ENCODE measurements around the gene CDT1. TPM values are rescaled to one million over a fixed set of nuclear protein-coding genes. Genes with fewer than 3 reads are reported as not detected.

CDT1 gene
- total and polyA plus RNA-seq, 7 experiments from 2014 or later, result 0.09 to 79.2 (median 0.67) TPM; not detected in 1

- Mint-ChIP-seq H3K27me3 (no peaks in the 10 kb centered on the region), H3K36me3 (peaks cover 0 to 1% (median 0%) of the 10 kb centered on the region in 5 donors), H3K4me3 (peak overlapping the region in 8 of 10 donors; percentile 9 to 70 (median 20)), H3K27ac (peak overlapping the region in 7 of 9 donors; percentile 6 to 72 (median 49)), H3K4me1 (peaks cover 19 to 50% (median 32%) of the 10 kb centered on the region in 7 donors), H3K9me3 (no peaks in the 10 kb centered on the region)
- ATAC-seq (peak; percentile 37), DNase-seq (peak in 1 of 9 donors; percentile 55)
- ChIA-PET CTCF (interaction anchor here (1.4 kb wide), 1 partner anchor 63 kb away, joined by 6 read pairs; no protein-coding TSS in a partner anchor), POLR2A (interaction anchor here (0.6 to 3.3 kb wide), 6 partner anchors 12 to 1455 kb away, joined by 3 to 16 read pairs (median 4); partner anchors contain the start of genes GALNS and TRAPPC2L)
- Histone ChIP-seq H3K27ac (ENCODE audit: low read depth, low read length) (no peak overlapping the region), H3K4me3 (ENCODE audit: low read length) (no peak overlapping the region), H3K27me3 (ENCODE audit: control insufficient read depth in 2 of 2, insufficient read depth in 2 of 2, low read length in 2 of 2) (no peaks in the 10 kb centered on the region), H3K9me3 (ENCODE audit: control insufficient read depth in 2 of 3, low read length in 3 of 3) (no peaks in the 10 kb centered on the region), H3K36me3 (ENCODE audit: control insufficient read depth in 2 of 3, insufficient read depth in 3 of 3, low read length in 3 of 3) (no peaks in the 10 kb centered on the region), H3K4me1 (ENCODE audit: control insufficient read depth in 2 of 2, insufficient read depth in 2 of 2, low read length in 2 of 2) (peaks cover 22 to 26% of the 10 kb centered on the region in 2 donors)
- intact Hi-C loops (cut with micrococcal nuclease), result loop anchor here (5.0 kb wide), 3 partner anchors 92 to 903 kb away; partner anchors contain the start of genes CTU2 (in 1 of the 2), RNF166 (in 1 of the 2), SNAI3 (in 1 of the 2) and SPATA2L (in 1 of the 2)
Observed at GRCh38 chr16:88799569-88800276, 3.9 kb upstream of the CDT1 start.

- peaks cover 20 to 21% of the 10 kb centered on the region in 2 donors for H3K4me1 ChIP-seq (ENCODE audit: control insufficient read depth in 2 of 2, insufficient read depth in 2 of 2, low read length in 2 of 2)
- POLR2A ChIA-PET, result interaction anchor here (1.1 to 3.3 kb wide), 3 partner anchors 13 to 55 kb away, joined by 3 to 16 read pairs (median 5); no protein-coding TSS in a partner anchor
- Mint-ChIP-seq H3K36me3 (peaks cover 0 to 1% (median 0%) of the 10 kb centered on the region in 5 donors), H3K9me3 (no peaks in the 10 kb centered on the region), H3K4me3 (peak overlapping the region in 8 of 10 donors; percentile 9 to 70 (median 20)), H3K4me1 (peaks cover 14 to 45% (median 27%) of the 10 kb centered on the region in 7 donors), H3K27ac (peak overlapping the region in 7 of 9 donors; percentile 6 to 72 (median 49)), H3K27me3 (no peaks in the 10 kb centered on the region)
- DNase-seq, result no peak
- no peaks in the 10 kb centered on the region for H3K27me3 ChIP-seq (ENCODE audit: control insufficient read depth in 2 of 2, insufficient read depth in 2 of 2, low read length in 2 of 2)
- intact Hi-C loops (cut with micrococcal nuclease), result loop anchor here (5.0 kb wide), 3 partner anchors 93 to 902 kb away; partner anchors contain the start of genes CTU2 (in 1 of the 2), RNF166 (in 1 of the 2), SNAI3 (in 1 of the 2) and SPATA2L (in 1 of the 2)
- no peak for ATAC-seq
- H3K27ac ChIP-seq (ENCODE audit: low read depth, low read length), result peak overlapping the region; percentile 15
- CTCF ChIA-PET, result interaction anchor here (0.8 to 1.4 kb wide), 2 partner anchors 10 to 63 kb away, joined by 3 to 6 read pairs; no protein-coding TSS in a partner anchor
- no peak overlapping the region for H3K4me3 ChIP-seq (ENCODE audit: low read length)
- no peaks in the 10 kb centered on the region for H3K36me3 ChIP-seq (ENCODE audit: control insufficient read depth in 2 of 3, insufficient read depth in 3 of 3, low read length in 3 of 3)
- H3K9me3 ChIP-seq (ENCODE audit: control insufficient read depth in 2 of 3, low read length in 3 of 3), result no peaks in the 10 kb centered on the region
Observed at GRCh38 chr16:88800277-88800592, 3.4 kb upstream of the CDT1 start.

GRCh38 chr16:88804173-88804551 is 573 bp downstream of the CDT1 start:
- Histone ChIP-seq H3K9me3 (ENCODE audit: control insufficient read depth in 2 of 3, low read length in 3 of 3) (no peaks in the 10 kb centered on the region), H3K4me3 (ENCODE audit: low read length) (no peak overlapping the region), H3K36me3 (ENCODE audit: control insufficient read depth in 2 of 3, insufficient read depth in 3 of 3, low read length in 3 of 3) (peaks cover 0 to 14% (median 0%) of the 10 kb centered on the region in 3 experiments), H3K4me1 (ENCODE audit: control insufficient read depth in 2 of 2, insufficient read depth in 2 of 2, low read length in 2 of 2) (peaks cover 10 to 15% of the 10 kb centered on the region in 2 donors), H3K27ac (ENCODE audit: low read depth, low read length) (no peak overlapping the region), H3K27me3 (ENCODE audit: control insufficient read depth in 2 of 2, insufficient read depth in 2 of 2, low read length in 2 of 2) (no peaks in the 10 kb centered on the region)
- Mint-ChIP-seq H3K9me3 (no peaks in the 10 kb centered on the region), H3K27ac (peak overlapping the region in 2 of 9 donors; percentile 21 to 60), H3K4me3 (peak overlapping the region in 9 of 10 donors; percentile 25 to 88 (median 54)), H3K36me3 (peaks cover 0 to 3% (median 0%) of the 10 kb centered on the region in 5 donors), H3K4me1 (peaks cover 9 to 33% (median 22%) of the 10 kb centered on the region in 7 donors), H3K27me3 (no peaks in the 10 kb centered on the region)
- DNase-seq, result no peak
- intact Hi-C loops (cut with micrococcal nuclease), result loop anchor here (5.0 kb wide), 3 partner anchors 97 to 898 kb away; partner anchors contain the start of genes CTU2 (in 1 of the 2), RNF166 (in 1 of the 2), SNAI3 (in 1 of the 2) and SPATA2L (in 1 of the 2)
- ATAC-seq, result no peak
- CTCF ChIA-PET, result interaction anchor here (1.4 kb wide), 1 partner anchor 67 kb away, joined by 3 read pairs; no protein-coding TSS in a partner anchor
- POLR2A ChIA-PET, result interaction anchor here (1.0 to 2.0 kb wide), 3 partner anchors 8 to 22 kb away, joined by 3 to 19 read pairs (median 13); partner anchors contain the start of gene APRT

GRCh38 chr16:88804552-88805339 is 1.2 kb downstream of the CDT1 start:
- POLR2A ChIA-PET, result interaction anchor here (1.0 kb wide), 1 partner anchor 10 kb away, joined by 3 read pairs; no protein-coding TSS in a partner anchor
- Histone ChIP-seq H3K4me3 (ENCODE audit: low read length) (no peak overlapping the region), H3K9me3 (ENCODE audit: control insufficient read depth in 2 of 3, low read length in 3 of 3) (no peaks in the 10 kb centered on the region), H3K4me1 (ENCODE audit: control insufficient read depth in 2 of 2, insufficient read depth in 2 of 2, low read length in 2 of 2) (peaks cover 10 to 11% of the 10 kb centered on the region in 2 donors), H3K36me3 (ENCODE audit: control insufficient read depth in 2 of 3, insufficient read depth in 3 of 3, low read length in 3 of 3) (peaks cover 0 to 20% (median 0%) of the 10 kb centered on the region in 3 experiments), H3K27me3 (ENCODE audit: control insufficient read depth in 2 of 2, insufficient read depth in 2 of 2, low read length in 2 of 2) (no peaks in the 10 kb centered on the region), H3K27ac (ENCODE audit: low read depth, low read length) (no peak overlapping the region)
- H3K36me3 Mint-ChIP-seq, result peaks cover 0 to 4% (median 0%) of the 10 kb centered on the region in 5 donors
- no peak for DNase-seq
- H3K27ac Mint-ChIP-seq, result peak overlapping the region in 3 of 9 donors; percentile 21 to 60 (median 42)
- no peaks in the 10 kb centered on the region for H3K9me3 Mint-ChIP-seq
- CTCF ChIA-PET, result interaction anchor here (1.4 kb wide), 1 partner anchor 67 kb away, joined by 3 read pairs; no protein-coding TSS in a partner anchor
- ATAC-seq, result no peak
- H3K27me3 Mint-ChIP-seq, result no peaks in the 10 kb centered on the region
- intact Hi-C loops (cut with micrococcal nuclease), result loop anchor here (5.0 kb wide), 3 partner anchors 97 to 898 kb away; partner anchors contain the start of genes CTU2 (in 1 of the 2), RNF166 (in 1 of the 2), SNAI3 (in 1 of the 2) and SPATA2L (in 1 of the 2)
- H3K4me3 Mint-ChIP-seq, result peak overlapping the region in 7 of 10 donors; percentile 27 to 88 (median 63)
- peaks cover 7 to 34% (median 26%) of the 10 kb centered on the region in 7 donors for H3K4me1 Mint-ChIP-seq

- Mint-ChIP-seq H3K27ac (peak overlapping the region in 1 of 9 donors; percentile 42), H3K4me3 (peak overlapping the region in 2 of 10 donors; percentile 21 to 34), H3K27me3 (no peaks in the 10 kb centered on the region), H3K4me1 (peaks cover 4 to 33% (median 22%) of the 10 kb centered on the region in 7 donors), H3K36me3 (peaks cover 0 to 4% (median 0%) of the 10 kb centered on the region in 5 donors), H3K9me3 (no peaks in the 10 kb centered on the region)
- no peak for DNase-seq
- Histone ChIP-seq H3K4me3 (ENCODE audit: low read length) (no peak overlapping the region), H3K27ac (ENCODE audit: low read depth, low read length) (no peak overlapping the region), H3K4me1 (ENCODE audit: control insufficient read depth in 2 of 2, insufficient read depth in 2 of 2, low read length in 2 of 2) (peaks cover 7 to 12% of the 10 kb centered on the region in 2 donors), H3K36me3 (ENCODE audit: control insufficient read depth in 2 of 3, insufficient read depth in 3 of 3, low read length in 3 of 3) (peaks cover 0 to 25% (median 0%) of the 10 kb centered on the region in 3 experiments), H3K27me3 (ENCODE audit: control insufficient read depth in 2 of 2, insufficient read depth in 2 of 2, low read length in 2 of 2) (no peaks in the 10 kb centered on the region), H3K9me3 (ENCODE audit: control insufficient read depth in 2 of 3, low read length in 3 of 3) (no peaks in the 10 kb centered on the region)
- intact Hi-C loops (cut with micrococcal nuclease), result no loop called here
- ATAC-seq, result no peak
- CTCF ChIA-PET, result no interaction called here
- POLR2A ChIA-PET, result interaction anchor here (1.1 kb wide), 1 partner anchor 442 kb away, joined by 3 read pairs; no protein-coding TSS in a partner anchor
Observed at GRCh38 chr16:88805340-88805715, 1.7 kb downstream of the CDT1 start.
